Smooth muscle cell of the brain vasculature (primary cell): Measurements from ENCODE around the gene FLVCR1.
"Not testable (repeated sequence)": the region's sequence is repeated elsewhere in the genome, so short reads cannot be mapped to it uniquely, and the experiment has no call there.

Experiments
- DNase-seq: peaks from one replicate; pipeline ENCODE4 v3.0.0-alpha.2; 2012; ENCODE audit warnings: low read depth, low spot score

FLVCR1 gene

DNA sequence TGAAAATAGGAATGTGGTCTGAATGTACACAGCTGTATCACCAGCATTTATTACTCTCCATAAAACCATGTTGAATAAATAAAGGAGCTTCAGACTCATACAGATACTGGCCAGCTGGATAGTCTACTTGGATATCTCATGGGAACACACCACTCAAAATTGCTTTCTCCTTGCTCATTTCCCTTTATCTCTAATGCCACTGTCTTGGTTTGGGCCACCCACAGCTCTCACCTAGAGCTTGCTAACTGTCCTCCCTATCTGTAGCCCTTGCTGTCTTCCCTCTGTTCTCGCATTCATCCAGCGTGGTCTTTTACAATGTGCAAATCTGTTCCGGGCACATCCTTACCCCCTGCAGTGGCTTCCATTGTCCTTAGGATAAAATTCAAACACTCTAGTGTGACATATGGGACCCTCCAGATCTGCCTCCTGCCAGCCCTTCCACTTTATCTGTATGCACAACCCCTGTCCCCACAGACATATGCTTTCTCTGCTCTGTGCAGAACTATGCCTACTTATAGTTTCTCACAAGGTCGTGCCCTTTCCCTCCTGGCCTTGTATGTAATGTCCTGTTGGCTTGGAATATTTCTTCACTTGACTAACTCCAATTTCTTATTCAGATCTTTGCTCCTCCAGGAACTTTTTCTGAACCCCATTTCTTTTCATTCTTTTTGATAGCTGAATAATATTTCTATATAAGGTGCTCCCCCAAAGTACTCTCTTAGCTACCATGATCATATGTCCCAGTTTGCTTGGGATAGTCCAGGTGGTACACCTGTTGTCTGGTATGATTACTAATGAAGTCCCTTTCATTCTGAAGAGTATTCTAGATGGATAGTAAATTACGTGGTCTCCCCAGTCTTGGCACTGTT, 2.9 kb downstream of the FLVCR1 start:
- DNase-seq, result no peak

DNA sequence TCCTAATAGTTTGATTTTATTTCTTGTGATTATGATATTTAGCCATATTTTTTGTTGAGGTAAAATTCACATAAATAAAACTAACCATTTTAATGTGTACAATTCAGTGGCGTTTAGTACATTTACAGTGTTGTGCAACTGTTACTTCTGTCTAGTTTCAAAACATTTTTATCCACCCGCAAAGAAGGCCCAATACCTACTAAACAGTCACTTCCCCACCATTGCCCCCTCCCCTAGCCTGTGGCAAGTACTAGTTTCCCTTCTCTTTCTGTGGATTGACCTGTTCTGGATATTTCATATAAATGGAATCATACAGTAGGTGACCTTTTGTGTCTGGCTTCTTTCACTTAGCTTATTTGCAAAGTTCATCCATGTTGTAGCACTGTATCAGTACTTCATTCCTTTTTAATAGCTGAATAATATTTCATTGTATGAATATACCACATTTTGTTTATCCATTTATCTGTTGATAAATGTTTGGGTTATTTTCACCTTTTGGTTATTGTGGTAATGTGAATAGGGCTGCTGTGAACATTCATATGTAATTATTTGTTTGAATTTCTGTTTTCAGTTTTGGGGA, 4.1 kb downstream of the FLVCR1 start:
- no peak for DNase-seq

DNA sequence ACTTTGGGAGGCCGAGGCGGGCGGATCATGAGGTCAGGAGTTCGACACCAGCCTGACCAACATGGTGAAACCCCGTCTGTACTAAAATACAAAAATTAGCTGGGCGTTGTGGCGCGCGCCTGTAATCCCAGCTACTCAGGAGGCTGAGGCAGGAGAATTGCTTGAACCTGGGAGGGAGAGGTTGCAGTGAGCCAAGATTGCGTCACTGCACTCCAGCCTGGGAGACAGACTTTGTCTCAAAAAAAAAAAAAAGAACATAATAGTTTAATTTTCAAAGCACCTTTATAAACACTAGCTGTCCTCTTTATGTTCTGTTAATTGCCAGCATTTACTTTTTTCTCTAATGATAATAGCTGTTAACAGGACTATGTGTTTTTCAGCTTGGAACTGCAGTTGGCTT, 5.3 kb downstream of the FLVCR1 start:
- not testable (repeated sequence) for DNase-seq

DNA sequence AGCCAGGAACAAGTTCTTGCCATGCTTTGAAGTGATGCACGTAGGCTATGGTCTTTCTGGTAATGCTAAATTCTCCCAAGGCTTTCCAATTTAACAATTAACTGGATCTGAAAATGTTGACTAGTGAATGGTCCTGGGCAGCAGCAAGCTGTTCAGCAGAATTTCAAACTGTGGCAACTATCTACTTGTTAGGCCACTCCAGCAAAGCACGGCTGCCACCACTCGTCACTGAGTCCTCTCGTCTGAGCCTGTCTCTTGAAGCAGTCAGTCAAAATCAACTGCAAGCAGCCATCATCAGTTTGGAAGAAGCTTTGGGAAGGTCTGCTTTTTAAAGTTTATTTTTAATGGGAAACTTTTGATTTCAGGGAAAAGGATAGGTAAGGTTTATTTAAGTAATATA, 6.1 kb downstream of the FLVCR1 start:
- DNase-seq, result no peak

DNA sequence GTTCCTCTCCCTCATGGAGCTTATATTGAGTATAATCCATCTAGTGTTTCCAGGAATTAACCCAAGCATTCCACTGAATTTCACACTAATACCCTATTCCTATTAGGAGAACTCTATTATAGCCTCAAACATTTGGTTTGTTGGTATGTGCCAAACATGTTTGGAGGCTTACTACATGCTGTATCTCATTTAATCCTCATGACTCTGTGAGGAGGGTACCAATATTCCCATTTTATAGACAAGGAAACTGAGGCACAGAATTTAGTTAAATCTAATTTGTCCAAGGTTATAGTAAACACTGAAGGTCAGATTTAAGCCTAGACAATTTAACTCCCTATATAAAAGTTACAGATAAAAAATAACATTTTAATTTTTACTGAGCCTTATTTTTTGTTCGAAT, 9.1 kb downstream of the FLVCR1 start:
- DNase-seq, result no peak

DNA sequence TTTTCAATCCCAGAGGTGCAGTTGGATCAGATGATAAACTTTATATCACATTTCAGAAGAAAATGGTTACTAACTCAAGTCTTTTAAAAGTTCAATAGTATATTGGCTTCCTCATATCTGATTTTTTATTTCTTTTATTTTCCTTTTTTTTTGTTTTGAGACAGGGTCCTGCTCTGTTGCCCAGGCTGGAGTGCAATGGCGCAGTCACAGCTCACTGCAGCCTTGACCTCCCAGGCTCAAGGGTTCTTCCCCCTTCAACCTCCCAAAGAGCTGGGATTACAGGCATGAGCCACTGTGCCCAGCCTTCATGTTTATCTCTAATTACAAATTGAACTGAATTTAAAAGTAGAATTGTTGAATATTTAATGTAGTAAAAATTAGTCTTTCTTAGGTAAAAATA, 13.9 kb downstream of the FLVCR1 start:
- no peak for DNase-seq

DNA sequence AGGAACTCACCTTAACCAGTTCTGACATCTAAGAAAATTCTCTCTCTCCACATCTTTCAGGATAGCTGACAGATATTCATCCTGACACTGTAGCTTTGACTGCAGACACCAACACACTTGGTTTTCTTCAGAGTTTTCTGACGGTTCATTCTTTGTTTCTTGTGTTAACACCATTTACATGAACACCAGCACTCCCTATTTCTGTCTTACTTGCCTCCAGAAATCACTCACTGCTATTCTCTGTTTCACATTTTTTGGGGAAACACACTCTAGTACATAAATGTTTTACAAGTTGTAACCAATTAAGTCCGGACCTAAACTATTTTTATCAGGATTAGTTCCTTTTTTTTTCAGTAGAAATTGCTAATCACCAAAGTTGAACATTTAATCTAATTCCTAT, 15.4 kb downstream of the FLVCR1 start:
- DNase-seq, result no peak

DNA sequence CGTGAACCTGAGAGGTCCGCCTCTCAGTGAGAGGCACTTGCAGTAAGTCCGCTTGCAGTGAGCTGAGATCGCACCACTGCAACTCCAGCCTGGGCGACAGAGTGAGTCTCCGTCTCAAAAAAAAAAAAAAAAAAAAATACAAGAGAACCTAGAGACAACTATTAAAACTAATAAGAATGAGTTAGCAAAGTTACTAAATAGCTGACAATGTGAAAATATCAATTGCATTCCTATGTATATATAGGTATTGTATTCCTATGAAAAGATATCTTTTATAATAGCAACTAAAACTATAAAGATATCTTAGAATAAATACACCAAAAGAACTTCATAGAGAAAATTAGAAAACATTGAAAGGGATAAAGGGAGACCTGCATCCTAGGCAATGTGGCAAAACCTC, 20.3 kb downstream of the FLVCR1 start:
- no peak for DNase-seq

DNA sequence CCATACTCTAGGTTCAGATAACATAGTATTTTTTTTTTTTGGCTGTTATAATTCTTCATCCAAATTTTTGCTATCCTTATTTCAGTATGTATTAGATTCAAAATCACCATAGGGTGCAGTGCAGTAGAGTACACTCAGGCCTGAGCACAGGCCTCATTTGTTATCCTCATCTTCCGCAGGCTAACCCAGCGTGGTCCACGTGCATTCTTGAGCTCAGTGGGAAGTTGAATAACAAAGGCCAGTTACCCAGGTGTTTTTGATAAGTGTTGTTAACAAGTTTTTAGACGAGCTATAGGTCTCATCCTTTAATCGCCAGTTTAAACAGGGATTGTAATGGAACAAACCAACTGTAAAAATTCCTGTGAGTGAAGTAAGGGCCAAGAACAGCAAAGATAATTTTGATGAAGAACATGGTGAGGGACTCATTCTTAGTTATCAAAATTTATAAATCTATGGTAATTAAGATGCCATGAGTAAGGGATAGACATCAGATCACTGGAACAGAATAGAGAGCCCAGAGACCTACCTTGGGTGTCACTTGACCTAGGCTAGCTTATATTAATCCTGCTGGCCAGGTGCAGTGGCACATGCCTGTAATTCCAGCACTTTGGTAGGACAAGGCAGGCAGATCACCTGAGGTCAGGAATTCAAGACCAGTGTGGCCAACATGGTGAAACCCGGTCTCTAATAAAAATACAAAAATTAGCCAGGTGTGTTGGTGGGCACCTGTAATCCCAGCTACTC, 22.0 kb downstream of the FLVCR1 start:
- DNase-seq, result no peak

DNA sequence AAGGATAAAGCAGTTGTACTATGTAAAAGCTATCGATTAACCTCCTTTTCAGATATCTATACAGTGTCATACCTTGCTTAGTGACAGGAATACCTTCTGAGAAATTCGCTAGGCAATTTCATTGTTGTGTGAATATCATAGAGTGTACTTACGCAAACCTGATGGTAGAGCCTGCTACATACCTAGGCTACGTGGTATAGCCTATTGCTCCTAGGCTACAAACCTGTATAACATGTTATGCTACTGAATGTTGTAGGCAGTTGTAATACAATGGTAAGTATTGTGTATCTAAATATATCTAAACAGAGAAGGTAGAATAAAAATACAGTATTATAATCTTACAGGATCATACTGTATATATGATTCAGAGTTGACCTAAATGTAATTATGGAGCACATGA, 26.5 kb downstream of the FLVCR1 start:
- DNase-seq, result no peak

DNA sequence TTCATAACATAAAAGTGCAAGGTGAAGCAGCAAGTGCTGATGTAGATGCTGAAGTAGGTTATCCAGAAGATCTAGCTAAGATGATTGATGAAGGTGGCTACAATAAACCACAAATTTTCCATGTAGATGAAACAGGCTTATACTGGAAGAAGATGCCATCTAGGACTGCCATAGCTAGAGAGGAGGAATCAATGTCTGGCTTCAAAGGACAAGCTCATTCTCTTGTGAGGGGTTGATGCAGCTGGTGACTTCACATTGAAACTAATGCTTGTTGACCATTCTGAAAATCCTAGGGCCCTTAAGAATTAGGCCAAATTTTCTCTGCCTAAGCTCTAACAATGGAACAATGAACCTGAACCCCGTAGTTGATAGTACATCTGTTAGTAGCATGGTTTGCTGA, 34.0 kb downstream of the FLVCR1 start:
- no peak for DNase-seq

DNA sequence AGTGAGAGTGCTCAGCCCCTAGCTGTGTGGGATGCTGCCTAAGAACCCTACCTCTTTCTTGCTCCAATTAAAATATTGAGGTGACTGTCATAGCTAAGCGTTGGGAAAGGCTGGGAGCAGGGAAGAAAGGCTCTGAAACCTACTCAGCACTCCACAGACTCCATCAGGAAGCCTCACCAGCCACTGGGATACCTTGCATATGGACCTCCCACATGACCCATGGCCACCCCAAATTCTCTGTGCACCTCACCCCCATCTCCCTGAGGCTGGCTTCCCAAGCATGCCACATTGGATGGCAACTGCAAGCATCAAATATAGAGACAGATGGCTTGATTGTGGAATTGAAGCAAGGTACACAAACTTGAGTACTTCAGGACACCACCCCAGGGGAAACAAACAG, 41.8 kb downstream of the FLVCR1 start:
- no peak for DNase-seq

DNA sequence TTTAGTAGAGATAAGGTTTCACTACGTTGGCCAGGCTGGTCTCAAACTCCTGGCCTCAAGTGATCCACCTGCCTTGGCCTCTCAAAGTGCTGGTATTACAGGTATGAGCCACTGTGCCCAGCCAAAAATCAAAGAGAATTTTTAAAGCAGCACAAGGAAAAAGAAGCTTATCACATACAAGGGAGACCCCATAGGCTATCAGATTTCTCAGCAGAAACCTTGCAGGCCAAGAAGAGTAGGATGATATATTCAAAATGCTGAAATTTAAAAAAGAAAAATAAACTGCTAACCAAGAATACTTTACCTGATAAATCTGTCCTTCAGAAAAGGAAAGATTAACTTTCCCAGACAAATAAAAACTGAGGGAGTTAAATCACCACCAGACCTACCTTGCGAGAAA, 43.2 kb downstream of the FLVCR1 start:
- no peak for DNase-seq

DNA sequence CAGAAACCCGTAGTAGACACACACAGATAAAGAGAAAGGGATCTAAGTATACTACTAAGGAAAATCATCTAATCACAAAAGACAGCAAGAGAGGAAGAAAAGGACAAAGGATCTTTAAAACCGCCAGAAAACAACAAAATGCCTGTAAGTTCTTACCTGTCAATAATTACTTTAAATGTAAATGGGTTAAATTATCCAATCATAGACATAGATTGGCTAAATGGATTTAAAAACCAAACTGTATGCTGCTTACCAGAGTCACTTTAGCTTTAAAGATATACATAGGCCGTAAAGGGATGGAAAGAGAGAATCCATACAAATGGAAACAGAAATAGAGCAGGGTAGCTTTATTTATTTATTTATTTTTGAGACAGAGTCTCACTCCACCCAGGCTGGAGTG, 44.0 kb downstream of the FLVCR1 start:
- no peak for DNase-seq

DNA sequence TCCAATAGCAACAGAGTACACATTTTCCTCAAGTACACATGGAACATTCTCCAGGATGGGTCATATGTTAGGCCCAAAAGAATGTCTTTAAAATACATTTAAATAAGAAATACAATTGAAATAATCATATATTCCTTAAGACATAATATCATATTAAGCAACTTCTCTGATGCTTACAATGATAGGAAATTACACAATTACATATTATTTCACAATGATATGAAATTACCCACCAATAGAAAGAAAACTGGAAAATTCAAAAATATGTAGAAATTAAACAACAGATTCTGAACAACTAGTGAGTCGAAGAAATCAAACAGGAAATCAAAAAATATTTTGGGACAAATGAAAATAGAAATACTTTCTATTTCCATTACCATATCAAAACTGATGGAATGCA, 45.6 kb downstream of the FLVCR1 start:
- no peak for DNase-seq

DNA sequence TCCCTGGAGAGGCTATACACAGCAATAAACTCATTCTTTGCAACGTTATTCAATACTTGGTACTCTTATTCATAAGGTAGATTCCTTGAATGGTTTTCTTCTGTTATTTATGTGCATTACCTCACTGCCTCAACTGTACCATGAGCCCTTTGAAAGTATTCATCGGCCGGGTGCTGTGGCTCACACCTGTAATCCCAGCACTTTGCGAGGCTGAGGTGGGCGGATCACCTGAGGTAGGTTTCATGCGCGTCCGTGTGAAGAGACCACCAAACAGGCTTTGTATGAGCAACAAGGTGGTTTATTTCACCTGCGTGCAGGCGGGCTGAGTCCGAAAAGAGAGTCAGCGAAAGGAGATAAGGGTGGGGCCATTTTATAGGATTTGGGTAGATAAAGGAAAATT, 50.0 kb downstream of the FLVCR1 start:
- not testable (repeated sequence) for DNase-seq

DNA sequence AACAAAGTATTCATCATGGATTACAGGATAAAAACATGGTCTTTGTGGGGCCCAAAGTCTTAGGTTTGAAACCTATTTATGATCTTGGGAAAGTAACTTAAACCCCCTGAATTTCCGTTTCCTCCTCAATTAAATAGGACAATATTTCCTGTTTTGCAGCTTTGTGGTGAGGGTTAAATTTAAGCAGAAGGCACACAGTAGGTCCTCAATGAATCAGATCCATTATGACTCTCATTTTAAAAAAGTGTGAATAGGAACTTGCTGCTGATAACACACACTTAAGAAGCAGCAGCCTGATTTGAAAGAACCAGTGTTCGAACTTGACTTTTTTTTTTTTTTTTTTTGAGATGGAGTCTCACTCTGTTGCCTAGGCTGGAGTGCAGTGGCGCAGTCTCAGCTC, 50.9 kb downstream of the FLVCR1 start:
- no peak for DNase-seq

DNA sequence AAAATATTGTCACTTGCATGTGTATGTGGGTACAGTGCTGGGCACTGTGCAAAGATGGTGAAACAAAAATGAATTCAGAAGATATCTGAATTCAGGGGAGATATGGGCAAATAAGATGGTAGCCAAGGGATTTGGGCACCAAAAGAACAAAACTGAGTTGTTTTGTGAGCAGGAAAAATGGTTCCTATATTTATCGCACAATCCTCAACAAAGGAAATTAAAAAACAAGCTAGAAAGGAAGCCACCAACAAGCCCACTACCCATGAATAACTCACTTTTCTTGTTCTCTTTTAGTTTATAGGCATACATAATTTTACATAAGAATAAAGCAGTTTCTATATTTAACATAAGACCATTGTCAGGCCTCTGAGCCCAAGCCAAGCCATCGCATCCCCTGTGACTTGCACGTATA, 51.6 kb downstream of the FLVCR1 start:
- DNase-seq, result no peak

DNA sequence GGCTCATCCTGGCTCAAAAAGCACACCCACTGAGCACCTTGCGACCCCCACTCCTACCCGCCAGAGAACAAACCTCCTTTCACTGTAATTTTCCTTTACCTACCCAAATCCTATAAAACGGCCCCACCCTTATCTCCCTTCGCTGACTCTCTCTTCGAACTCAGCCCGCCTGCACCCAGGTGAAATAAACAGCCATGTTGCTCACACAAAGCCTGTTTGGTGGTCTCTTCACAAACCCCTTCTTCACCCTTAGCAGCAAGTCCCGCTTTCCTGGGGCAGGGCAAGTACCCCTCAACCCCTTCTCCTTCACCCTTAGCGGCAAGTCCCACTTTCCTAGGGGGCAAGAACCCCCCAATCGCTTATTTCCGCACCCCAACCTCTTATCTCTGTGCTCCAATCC, 52.1 kb downstream of the FLVCR1 start:
- DNase-seq, result not testable (repeated sequence)

DNA sequence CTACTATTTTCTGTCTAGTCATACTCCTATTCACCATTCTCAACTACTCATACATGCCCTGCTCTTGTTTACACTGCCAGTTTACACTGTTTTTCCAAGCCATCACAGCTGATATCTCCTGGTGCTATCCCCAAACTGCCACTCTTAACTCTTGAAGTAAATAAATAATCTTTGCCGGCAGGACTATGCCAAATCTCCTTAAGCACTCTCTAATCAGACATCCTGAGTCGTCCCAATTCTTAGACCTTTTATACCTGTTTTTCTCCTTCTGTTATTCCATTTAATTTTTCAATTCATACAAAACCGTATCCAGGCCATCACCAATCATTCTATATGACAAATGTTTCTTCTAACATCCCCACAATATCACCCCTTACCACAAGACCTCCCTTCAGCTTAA, 55.6 kb downstream of the FLVCR1 start:
- not testable (repeated sequence) for DNase-seq

DNA sequence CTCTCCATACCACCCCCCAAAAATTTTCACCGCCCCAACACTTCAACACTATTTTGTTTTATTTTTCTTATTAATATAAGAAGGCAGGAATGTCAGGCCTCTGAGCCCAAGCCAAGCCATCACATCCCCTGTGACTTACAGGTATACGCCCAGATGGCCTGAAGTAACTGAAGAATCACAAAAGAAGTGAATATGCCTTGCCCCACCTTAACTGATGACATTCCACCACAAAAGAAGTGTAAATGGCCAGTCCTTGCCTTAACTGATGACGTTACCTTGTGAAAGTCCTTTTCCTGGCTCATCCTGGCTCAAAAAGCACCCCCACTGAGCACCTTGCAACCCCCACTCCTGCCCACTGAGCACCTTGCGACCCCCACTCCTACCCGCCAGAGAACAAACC, 56.0 kb downstream of the FLVCR1 start:
- DNase-seq, result not testable (repeated sequence)

DNA sequence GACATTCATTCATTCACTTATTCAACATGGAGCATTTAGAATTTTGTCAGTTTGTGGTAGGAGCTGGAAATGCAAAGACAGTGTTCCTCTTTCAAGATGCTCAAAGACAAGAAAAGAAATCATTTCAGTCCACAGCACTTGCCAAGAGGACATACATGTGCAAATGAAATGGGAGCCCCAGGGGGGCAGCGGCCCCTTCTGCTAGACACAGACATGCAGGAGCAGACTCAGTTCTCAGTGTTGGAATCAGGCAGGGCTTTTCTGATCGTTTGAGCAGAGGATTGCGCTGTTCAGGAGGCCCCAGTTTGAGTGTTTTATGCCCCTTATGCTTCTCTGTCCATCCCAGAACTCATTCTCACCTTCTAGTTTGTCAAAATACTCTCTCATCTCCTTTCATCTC, 56.7 kb downstream of the FLVCR1 start:
- DNase-seq, result no peak
